GM12801 (cell line): Measurements from ENCODE around the gene SLC26A4.

ENCODE experiments used
- CTCF ChIP-seq: IDR thresholded peaks from one replicate; pipeline ENCODE4 v1.5.1; 2011; ENCODE audit warnings: control low read depth; ENCODE audit not compliant: insufficient read length; ENCODE audit errors: extremely low read depth

The SLC26A4 gene

GRCh38 chr7:107725138-107725740 lies 64.6 kb downstream of the SLC26A4 start:
- no peak for TF ChIP-seq CTCF

GRCh38 chr7:107726356-107727130 lies 65.9 kb downstream of the SLC26A4 start:
- TF ChIP-seq CTCF: no peak

- TF ChIP-seq CTCF: no peak
Measured at GRCh38 chr7:107728276-107728675, 67.6 kb downstream of the SLC26A4 start.

GRCh38 chr7:107742678-107743566 lies 82.3 kb downstream of the SLC26A4 start:
- no peak for TF ChIP-seq CTCF

GRCh38 chr7:107743567-107744344 lies 83.1 kb downstream of the SLC26A4 start, which contains the start of gene CBLL1:
Gene CBLL1 (plus strand): TSS chr7:107744142. CDS start chr7:107744164, 22 bp downstream.
- TF ChIP-seq CTCF: no peak

GRCh38 chr7:107744345-107744750 lies 83.7 kb downstream of the SLC26A4 start:
- TF ChIP-seq CTCF: no peak
